ENCODE measurements around the gene DDR2.
A peak's percentile ranks its signal among the peaks of the same experiment; 100 is the strongest.

DDR2 gene

DNA sequence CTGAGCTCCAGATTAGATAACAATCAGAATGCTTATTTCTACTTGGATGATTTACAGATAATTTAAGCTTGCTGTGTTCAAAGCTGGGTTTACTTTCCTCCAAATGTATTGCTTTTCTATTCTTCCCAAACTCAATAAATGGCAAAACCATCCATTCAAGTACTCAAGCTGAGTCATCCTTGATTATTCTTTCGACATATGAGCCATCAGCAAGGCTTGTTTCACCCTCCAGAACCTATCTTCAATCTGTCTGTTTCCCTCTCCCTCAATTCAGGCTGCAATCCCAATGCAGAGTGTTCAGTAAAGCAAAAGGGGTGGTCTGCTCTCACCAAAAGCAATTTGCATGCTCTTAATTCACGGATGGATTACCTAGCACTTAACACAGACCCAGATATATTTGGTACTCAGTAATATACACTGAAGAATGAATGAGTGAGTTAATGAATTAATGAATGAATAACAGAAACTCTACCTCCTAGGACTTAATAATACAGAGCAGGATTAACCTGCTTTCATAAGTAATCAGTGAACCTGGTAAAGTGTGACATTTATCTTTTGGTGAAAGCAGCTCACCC is 41.9 kb downstream of the DDR2 start:
- DNase-seq = no peak

DNA sequence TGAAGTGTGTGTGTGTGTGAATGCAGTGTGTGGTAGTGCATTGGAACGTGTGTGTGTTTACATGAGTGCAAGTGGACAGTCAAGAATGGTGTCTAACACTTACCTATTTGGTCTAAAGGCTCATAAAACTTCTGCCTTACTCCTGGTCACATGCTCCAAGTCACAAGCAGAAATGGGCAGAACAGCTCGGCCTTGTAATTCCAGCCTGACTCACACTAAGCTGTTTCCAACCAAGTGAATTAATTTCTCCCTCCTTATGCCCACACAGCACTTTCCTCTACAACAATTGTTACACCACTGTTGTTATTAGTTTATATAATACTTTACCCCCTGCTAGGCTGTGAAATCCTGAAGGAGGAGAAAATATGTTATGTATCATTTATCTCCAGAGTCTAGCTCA is 43.8 kb downstream of the DDR2 start:
- no peak for DNase-seq

DNA sequence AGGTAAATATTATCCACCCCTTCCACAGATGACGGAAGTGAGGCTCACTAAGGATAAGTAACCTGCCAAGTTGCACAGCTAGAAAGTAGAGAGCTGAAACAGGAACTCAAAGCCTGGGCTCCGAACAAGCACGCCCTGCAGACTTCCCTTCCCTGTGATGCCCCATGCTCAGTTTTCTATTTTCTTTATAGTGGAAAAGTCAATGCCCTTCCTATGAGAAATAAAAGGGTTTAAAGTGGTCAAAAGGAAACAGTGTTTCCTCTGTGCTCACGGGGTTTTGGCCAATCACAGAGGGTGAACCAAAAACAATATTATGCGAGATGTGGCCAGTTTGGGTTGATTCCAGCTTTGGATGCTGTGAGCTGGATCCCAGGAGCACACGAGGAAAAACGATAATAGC is 44.5 kb downstream of the DDR2 start:
- DNase-seq = no peak

DNA sequence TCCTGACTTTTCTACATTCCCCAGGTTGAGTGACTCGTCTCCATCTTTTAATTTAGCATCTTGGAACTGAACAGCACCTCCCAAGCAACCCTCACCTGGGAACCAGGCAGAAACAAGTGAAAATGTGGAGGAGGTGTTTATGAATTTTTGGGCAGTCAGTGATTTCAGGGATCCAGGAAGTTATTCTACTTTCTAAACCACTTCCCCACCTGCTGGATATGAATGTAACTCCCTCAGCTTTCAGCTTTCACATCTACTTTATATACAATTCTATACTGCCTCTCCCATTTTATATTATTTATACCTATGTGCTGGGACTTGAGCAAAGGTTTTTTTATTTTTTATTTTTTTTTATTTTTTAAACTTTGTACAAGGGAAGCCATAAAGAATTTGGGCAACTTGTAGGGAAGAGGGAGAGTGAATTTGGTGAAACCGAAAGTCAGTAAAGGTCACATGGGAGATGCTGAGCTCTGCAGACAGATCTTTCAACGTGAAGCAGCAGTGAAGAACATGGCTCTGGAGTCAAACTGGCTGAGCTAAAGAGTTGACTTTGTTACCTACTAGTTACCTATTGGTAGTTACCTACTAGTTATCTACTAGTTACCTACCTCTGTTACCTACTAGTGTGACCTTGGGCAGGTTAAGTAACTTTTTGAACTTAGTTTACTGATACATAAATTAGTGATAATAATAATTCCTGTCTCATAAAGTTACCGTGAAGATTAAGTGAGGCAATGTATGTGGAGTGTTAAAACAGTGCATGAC is 45.5 kb downstream of the DDR2 start:
- no peak for DNase-seq

DNA sequence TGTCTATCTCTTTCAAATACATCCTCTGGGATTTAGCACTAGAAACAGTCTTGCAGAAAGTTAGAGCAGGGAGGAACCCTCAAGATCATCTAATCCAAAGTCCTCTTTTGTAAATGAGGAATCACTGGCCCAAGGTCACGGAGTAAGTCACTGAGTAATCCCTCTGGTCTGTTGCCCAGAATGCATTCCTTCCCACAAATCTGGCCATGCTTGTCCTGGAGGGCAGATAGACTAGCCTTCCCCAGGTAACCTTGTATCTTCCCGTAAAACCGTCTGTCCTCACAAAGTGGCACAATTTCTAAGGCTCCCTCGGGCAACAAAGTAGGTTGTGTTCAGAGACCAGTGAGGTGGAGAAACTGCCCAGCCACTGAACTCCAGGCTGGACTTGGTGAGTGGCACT is 46.2 kb downstream of the DDR2 start:
- no peak for DNase-seq

DNA sequence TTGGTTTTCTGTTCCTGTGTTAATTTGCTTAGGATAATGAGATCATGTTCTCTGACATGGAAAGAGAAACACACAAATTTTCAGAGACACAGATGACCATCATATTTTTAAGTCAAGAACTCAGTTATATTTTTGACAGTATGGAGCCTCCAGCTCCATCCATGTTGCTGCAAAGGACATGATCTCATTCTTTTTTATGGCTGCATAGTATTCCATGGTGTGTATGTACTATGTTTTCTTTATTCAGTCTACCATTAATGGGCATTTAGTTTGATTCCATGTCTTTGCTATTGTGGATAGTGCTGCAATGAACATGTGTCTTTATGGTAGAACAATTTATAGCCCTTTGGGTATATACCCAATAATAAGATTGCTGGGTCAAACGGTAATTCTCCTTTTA is 47.0 kb downstream of the DDR2 start:
- no peak for DNase-seq

DNA sequence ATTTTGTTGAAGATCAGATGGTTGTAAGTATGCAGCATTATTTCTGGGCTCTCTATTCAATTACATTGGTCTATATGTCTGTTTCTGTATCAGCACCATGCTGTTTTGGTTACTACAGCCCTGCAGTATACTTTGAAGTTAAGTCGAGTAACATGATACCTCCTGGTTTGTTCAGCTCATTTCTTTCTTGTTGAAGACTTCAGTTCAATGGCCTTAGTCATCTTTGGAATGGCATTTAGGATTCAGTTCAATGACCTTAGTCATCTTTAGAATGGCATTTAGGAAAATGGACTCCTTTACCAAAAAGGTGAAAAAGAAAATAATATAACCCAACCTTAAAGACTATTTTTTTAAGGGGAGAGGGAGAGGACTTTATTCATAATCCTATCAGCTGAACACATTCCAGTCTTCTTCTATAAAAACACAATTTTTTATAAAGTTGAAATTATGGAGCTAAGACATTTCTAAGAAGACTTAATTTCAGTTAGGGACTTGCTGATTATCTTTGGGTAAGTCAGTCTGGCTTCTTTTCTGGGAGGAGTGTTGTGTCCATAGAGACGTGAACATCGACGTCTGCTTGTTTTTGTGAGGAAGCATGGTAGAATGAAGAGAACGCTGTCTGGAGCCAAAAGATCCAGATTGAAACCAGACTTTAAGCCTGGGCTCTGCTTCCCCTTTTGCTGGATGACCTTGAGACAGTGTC is 48.3 kb downstream of the DDR2 start:
- no peak for DNase-seq

DNA sequence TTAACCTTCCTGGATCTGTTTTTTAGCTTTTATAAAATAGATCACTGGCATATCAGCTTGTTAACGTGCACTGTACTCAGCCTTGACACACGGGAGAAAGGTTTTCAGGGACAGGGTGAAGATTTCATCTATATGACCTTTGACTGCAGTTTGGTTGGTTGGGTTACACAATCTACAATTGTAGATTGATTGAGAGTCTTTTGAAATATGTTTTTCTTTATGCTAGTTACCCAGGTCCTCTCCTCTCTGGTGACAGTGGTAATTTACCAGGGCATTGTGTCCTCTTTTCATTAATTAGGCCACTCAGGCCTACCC is 48.8 kb downstream of the DDR2 start:
- DNase-seq = no peak

DNA sequence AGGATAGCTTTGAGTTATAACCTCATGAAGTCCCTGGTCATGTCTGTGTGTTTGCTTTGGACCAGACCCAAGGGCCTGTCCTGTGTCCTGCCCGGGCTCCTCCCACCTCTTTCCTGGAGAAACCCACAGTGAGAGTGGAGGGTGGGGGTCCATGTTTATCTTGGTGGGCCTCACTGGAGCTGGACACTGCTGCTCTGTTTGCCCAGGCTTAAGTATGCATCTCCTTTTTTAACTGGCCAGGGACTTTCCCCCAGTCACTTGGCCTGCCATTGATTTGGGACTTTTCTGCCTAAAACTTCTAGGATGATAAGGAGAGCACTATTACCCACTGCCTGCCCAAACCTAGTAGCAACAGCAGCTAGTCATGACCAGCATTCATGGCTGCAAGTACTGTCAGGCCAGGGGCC is 49.8 kb downstream of the DDR2 start:
- no peak for DNase-seq

DNA sequence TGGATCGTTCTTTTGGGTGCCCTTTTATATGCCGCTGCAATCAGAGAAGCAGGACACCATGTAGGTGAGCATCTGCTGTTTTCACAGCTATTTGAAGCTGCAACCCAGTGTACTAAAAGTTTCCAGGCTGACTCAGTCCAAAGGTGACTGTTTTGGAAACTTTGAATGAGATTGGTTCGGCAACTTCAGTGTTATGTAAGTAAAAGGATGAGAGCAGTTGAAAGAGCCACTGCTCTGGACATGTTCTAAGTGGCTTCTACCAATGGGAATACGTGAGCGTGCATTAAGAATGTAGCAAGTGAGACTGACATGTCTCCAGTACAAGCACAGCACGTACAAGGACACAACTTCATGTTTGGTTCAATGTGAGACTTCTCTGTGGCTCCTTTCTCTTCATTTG is 55.6 kb downstream of the DDR2 start:
- no peak for DNase-seq

DNA sequence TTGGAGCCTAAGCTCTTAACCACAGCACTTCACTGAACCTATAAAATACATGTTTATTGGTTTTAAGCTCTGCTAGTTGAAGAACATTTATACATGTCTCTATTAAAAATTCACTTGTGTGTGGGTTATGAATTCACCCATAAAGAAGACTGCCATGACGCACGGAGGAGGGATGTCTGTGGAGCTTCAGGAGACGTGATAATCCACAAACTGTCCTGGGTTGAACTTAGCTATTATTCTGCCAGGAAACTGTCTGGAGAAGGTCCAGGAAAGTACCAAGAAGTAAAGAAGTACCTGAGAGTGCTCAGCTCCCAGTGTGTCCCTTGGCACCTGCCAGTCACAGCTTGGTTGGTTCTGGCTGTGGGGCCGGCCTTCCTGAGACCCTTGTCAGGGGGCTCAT is 56.3 kb downstream of the DDR2 start:
- no peak for DNase-seq

DNA sequence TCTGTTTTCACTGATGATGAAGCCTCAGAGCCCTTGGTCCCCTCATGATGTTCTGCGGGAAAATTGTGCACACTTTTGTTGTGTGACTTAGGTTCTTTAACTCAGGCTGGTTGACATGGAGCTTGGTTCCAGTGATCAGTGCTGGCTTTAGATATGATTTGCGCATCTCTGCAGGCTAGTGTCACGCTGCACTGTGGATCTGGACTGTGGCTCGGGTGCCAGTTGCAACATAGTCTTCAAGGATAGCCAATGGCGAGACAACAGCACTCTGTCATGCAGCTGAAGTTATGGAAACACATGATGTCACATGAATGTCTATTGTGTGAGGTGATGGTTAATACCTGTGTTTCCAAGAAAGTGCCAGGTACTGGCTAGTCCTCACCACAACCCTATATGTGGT is 56.7 kb downstream of the DDR2 start:
- DNase-seq = no peak

DNA sequence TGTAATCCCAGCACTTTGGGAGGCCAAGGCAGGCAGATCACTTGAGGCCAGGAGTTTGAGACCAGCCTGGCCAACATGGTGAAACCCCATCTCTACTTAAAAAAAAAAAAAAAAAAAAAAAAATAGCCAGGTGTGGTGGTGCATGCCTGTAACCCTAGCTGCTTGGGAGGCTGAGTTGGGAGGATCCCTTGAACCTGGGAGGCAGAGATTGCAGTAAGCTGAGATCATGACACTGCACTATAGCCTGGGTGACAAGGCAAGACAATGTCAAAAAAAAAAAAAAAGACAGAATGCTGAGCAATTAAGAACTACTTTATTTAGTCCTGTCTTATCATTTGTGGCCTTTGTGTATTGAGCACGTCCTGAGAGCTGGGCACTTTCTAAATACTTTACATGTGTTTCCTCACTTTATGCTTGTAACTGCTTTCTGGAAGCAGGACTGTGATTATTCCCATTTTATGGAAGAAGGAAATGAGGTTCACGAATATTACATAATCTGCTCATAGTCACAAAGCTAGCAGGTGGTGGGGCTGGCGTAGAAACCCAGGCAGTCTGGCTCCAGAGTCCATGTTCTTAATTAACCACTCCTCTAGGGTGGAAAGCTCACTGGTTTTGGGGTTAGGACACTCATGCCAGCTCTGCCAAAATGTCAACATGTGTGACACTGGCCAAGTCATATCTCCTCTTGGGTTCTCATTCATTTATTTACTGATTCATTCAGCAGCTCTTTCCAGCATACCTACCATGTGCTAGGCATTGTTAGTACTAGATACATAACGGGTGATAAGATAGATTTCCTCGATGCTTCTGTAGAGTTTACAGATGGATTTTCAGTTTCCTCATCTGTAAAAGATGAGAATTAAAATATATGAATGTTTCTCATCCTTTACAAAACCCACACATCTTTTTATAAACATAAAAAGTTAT is 57.7 kb downstream of the DDR2 start:
- DNase-seq = no peak

DNA sequence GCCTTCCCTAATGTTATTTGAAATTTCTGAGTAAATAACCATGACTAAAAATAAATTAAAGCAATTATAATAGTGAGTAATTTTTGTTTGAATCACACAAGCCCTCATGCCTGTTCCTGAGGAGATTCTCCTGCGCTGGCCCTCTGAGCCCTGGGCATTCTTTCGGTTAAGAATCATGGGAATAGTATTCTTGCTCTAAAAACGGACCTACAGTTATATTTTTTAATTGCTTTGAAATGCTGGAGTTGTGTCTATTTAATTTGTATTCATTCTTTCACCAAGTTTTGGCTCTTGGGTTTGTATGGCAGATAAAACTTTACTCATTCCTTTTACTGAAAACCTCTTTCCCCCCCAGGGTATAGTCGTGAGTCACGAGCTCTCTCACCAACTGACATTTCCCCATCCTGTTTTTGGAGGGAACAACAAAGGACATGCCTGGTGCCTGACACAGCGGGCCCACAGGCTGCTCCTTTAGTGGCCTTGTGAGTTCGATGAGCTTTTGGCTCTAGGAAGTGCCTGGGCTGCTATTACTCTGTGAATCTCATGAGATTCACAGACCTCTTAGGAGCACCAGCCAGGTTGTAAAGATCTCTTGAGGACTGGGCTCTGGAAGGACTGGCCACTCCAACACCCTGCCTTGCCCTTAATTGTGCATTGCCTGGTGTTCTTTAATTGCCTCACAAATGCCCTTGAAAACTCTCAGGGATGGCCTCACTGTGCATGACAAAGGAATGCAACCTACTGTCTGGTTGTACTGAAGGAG is 58.6 kb downstream of the DDR2 start:
- DNase-seq = no peak

DNA sequence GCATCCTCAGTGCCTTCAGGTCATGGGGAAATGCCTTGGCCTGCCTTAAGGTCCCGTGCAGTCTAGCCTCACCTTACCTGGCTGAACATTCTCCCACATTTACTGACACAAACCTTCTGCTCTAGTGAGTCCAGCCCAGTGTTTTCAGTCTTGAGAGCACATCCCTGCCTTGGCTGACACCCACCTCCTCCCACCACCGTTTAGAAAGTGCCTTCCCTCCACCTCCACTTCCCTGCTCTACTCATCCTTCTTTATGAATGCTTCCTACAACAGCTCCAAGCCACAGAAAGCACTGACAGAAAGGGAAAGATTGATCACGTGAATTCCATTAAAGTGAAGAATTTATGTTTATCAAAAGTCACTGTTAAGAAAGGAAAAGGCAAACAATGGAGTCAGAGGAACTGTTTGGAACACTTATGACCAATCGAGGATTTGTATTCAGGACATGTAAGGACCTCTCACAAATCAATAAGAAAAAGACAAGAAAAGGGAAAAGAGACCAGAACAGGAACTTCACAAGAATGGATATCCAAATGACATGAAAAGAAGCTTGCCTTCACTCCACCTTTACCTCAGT is 59.8 kb downstream of the DDR2 start:
- DNase-seq = no peak

DNA sequence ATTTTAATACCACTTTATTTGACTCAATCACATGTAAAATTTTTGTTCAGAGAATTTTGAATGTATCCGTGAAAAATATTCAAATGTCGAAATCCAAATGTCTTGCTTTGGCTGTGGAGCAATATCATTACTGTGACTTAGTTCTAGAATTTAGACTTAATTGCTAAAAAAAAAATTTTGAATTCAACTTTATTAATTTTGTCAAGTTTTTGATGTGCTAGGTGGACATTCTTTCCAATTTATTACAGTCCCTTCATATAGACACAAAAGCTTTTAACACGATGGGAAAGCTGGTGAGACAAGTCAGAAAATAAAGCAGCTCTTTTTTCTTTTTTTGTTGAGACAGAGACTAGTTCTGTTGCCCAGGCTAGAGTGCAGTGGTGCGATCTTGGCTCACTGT is 62.6 kb downstream of the DDR2 start:
- no peak for DNase-seq

DNA sequence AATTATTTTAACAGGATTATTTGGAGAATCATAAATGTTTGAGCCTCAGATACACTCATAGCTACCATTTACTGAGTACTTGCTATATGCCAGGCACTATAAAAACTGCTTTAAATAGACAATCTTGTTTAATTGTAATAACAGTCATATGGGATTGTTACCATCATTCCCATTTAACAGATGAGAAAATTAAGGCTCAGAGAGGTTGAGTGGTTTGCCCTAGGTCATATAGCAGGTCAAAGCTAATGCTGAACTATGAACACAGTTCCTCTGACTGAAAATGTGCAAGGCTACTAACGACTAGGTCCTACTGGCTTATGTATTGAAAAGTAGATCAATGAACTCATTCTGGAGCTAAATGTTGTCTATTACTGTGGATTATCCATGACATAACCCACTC is 63.4 kb downstream of the DDR2 start:
- no peak for DNase-seq

DNA sequence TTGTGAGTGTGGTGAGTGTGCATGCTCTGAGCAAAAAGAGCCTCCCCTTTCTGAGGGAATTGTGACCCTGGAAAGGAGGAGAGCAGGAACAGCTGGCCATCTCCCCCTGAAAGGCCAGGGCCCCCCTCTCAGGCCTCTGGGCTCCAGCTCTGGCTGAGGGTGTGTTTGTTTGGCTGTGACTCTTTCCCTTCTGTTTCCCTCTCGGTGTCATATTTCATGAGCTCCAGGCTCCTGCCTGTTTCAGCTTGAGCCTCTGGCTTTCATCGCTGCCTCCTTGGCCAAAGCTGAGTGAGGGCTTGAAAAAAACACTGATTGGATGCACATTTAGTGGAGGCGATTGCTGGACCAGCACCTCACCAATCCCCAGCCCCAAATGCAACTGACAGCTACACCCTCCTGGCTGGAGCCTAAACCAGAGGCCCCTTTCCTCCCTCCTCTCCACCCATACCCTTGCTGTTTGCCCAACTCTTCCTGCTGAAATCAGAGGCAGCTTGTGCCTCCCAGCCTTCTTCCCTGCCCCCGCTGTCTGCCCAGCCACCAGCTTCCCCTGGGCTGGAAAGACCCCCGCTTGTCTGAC is 64.1 kb downstream of the DDR2 start:
- DNase-seq = peak; percentile 99

DNA sequence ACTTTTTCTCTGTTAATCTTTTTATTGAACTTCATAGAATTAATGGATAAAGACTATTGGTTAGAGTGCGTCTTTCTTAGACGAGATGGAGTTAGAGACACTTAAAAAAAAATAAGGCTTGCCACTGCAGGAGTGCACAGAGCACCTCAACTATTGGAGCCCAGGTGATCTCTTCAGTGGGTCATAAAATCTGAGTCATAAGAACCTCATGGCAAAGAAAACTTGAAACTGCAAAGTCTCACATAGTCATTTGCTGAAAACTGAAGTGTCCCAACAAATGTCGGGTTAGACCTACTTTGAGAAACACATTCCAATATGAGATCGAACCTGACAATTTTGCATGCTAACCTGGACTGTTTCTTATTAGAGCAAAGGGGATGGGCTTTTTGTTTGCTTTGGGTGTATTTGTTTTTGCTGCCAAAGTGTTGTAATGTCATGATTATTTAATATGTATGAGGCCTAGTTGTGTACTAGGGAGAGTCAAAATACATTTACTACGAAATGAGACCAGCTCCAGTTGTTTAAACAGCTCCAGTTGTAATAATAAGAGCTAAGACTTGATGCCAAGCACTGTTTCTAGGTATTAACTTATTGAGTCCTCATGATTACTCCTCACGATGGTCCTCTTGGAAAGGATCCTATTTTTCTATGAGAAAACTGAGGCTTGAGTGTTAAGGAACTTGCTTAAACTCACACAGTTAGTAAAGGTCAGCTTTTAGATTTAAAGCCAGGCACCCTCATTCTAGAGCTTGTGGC is 65.1 kb downstream of the DDR2 start:
- DNase-seq = no peak

DNA sequence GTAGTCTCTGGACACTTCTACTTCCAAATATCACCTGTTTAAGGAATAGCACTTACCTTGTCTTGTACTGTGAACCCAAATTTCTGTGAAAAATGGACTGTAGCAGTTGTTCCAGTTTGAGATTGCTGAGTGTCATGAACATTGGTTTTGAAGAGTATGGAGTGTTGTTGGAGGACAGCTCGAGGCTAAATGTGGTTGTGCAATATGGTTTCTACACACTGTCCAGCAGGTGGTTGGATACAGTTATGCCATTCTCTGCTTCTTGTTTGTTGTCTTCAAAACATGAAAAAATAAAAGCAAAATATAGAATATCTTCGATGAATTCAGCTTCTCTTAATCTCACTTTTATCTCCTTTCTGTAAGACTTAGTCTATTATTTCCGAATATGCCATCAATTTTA is 67.1 kb downstream of the DDR2 start:
- DNase-seq = no peak

DNA sequence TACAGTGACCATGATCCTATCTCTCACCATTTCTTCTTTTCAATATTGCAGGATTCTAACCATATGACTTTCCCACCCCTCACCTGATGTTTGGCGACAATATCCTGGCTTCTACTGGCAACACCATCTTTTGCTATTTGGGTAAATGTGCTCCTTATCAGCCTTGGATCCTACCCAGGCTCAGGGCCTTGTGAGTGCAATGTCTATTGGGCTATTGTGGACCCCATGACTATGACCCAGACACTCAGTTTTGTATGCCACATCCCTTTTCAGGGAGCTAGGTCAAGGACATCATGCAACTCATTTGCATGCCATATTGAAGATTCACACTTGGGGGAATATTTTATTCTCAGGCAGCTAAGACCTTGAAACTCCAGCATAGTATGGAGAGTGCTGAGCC is 67.9 kb downstream of the DDR2 start:
- no peak for DNase-seq
